HG03354 (cell line): ENCODE measurements around the gene PLXNC1.
A peak's percentile ranks its signal among the peaks of the same experiment; 100 is the strongest.

ENCODE experiments used
- ATAC-seq: cut with Tn5 transposase; IDR thresholded peaks from one replicate; pipeline ENCODE4 v1.9.1; 2021; ENCODE audit warnings: mild to moderate bottlenecking; ENCODE audit not compliant: unreplicated experiment, poor library complexity, severe bottlenecking

PLXNC1 gene

DNA sequence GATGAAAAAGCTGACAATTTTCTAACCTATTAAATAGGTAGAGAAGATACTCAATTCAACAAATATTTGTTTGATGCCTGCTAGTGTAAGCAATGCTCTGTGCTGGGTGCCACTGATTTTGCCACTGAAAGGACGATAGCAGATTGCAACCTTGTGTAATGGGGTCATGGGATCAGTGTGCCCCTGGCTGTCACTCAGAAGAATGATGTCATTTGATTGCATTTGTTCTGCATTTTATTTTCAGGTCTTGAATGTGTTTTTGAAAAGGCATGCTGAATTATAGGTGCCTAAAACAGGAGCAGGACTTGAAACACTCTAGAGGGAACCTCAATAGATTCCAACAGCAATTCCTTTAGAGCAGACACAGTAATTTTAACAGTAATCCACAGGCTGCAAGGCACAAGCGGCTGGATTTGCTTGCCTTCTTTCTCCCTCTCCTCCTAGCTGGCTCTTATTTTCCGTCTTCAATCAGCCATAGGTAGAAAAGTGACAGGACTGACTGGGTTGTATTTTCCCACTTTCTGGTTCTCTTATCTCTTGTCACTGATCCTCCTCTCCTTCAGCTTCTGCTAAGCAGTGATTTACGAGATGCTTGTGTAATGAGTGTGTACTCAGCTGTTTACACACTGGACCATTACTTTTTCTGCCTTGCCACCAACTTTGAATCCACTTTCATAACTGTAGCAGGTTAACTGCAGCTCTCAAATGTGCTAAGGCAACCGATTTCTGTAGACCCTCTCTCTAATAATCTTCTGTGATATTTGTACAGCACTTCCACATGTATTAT, 4.1 kb downstream of the PLXNC1 start:
- no peak for ATAC-seq

DNA sequence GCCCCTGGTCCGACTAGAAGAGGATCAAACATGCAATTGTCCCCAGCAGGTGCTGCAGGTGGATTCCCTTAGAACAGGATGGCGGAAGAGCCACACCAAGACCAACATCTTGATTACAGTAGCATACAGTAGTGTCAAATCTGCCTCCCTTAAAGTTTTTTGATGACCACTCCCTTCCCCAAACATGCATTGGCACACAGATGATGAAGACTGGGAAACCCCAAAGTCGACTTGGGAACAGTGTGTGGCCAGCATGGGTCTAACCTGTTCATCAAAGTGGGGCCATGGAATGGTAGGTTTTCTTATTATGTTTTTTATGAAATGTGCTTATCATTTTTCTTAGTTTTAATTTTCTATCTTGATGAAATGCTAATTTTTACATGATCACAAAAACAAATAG, 8.8 kb downstream of the PLXNC1 start:
- no peak for ATAC-seq

DNA sequence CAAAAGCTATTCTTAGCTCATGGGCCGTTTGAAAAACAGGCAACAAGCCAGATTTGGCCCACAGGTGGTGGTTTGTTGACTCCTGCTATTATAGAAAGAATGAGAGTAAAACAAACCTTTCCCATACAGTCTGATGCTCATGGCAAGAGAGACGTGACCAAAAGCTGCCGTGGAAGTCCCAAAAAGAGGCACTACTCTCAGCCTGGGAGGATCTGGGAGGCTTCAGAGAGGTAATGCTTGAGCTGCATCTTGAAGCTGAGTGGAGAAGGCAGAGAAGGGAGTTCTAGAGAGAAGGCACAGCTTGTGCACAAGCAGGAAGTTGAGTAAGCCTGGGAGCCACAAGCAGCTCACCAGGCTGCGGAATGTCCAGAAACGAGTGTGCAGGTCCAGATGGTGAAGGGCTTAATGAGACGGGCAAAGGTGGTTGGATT, 9.6 kb downstream of the PLXNC1 start:
- ATAC-seq: peak; percentile 75

DNA sequence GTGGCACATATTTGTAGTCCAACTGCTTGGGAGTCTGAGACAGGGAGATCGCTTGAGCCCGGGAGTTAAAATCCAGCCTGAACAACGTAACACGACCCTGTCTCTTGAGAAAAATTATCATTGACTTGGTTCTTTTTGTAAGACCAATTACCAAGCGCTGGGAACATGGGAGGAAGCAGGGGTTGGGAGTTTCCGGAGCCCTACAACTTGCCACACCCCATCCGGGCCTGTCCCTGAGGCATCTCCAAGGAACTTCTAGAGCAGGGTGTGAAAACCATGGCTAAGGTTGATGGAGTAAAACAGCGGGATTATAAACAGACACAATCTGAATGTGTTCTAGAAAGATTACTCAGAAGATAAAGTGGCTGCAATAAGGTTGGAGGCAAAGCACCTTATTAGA, 10.3 kb downstream of the PLXNC1 start:
- no peak for ATAC-seq

DNA sequence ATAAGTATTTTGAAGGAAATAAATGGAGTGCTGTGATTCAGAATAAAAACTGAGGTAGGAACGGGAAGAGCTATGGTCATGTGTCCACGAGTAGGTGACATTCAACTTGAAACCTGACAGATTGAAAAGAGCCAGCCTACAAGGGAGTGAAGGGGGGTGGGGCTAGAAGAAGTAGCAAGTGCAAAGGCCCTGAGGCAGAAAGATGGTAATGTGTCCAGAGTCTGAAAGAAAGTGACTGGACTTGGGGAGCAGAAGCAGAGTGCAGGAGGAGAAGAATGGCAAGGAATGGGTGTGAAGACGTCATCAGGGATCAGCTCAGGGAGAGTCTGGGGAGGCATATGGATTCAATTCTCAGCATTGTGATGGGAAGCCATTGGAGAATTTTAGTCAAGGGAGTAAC, 13.7 kb downstream of the PLXNC1 start:
- no peak for ATAC-seq

DNA sequence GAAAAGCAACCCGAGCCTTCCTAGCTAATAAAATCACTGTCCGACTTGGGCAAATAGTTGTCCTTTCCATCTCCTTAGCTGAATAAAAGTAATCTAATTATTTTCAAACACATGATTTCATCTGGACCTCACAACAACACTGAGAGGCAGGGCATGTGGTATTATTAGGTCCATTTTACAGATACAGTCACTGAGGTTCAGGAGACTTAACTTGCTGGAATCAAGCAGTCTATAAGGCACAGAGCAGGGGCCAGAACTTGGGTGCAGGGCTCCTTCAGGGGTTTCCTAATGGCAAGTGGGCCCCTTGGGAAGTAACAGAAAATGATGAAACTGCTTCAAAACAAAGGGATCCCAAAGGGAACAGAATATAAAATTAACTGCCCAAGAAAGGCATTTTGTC, 15.5 kb downstream of the PLXNC1 start:
- no peak for ATAC-seq

DNA sequence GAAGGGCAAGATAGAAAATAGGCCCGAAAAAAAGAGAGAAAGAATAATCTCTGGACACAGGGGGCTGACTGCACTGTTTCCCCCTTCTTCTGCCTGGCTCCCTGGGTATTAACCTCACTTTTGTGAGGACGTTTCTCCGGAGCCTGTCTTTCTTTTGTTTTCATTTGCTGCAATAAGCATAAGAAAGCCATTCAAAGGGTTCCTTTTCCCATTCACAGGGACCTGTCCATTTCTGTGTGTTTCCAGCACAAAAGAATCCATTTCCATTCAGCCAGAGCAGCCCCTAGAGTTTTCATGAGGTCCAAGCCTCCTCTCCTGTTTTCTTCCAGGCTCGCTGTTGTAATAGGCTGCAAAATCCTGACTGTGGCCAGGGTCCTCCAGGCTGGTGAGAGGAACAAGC, 16.8 kb downstream of the PLXNC1 start:
- ATAC-seq: no peak

DNA sequence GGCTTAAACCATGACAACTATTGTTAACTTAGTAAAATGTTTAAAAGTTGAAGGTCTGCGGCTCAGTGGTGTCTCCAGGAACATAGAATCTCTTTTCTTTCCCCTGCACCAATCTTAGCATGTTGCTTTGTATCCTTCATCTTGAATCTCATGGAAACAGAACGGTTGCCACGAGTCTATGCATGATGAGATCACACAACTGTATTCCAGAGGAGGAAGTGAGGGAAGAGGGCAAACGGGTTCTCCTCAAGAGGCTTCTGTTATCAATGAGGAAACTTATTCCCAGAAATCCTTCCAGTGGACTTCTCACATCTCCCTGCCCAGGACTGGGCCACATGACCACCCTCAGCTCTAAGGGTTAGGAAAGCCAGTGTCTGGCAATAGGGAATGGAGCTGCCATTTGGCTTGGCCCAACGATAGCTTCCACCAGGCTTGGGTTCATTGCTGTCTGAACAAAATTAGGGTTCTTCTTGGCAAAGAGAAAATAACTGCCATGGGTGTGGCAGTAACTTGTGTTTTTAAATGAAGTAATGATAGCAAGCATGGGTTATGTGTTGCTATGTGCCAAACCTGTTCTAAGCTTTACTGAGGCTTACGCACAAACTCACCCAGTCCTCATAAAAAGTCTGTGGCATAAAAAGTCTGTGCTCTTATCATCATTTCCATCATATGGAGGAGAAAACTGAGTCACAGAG, 17.4 kb downstream of the PLXNC1 start:
- ATAC-seq: no peak

DNA sequence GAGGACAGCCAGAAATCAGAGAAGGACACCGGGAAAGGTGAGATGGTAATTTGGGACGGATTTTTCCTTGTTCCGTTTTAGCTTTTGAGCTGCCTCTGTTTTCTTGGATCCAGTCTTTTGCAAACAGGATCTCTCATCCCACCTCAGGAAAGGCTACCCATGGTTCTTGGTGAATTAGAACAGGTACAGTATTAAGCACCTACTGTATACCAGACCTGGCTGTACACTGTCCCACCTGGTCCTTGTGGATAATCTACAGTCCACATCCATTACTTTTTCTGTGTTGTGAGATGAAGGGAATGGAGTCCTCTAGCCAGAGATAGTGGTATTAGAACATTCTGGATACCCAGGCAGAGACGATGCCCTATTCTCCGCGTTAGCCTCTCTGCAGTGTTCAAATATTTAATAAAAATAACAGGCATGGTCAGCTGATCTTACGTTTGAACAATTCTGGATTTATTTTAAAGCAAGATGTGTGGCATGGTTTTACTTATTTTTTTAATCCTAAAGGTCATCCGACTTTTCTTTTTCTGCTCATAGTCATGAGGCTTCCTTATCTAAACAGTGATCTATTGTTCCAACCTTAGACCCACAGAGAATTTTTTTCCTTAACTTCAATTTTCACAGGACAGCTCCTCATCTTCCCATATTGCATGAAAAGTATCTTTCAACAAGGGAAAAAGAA, 18.8 kb downstream of the PLXNC1 start:
- ATAC-seq: no peak

DNA sequence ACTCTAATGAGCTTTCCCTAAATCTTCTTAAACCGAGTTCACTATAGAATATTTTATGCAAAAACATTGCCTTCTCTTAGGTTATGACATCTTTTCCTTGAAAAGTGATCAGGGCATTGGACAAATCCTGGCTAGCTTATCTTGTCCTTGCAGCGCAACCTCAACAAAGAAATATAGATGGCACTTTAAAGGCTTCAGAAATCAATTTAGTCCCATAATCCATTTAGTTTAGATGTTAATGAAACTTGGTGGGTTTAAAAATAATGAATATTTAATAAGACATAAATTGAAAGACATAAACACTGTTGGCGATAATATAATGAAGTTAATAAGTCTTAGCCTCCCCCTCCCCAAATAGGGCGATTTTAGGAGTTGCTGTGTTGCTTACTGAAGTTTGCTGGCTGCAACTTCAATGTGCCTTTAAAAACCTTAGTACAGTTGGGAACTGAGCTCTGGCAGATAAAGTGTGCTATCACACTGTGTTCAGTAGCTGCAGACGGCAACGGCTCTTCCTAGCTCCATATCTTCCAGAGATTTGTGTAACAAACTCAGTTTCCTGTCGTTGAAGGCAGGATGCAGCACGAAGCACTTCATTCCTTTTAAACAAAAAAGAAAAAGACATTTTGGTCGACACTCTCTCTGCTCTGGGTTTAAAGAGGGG, 19.5 kb downstream of the PLXNC1 start:
- ATAC-seq: no peak

DNA sequence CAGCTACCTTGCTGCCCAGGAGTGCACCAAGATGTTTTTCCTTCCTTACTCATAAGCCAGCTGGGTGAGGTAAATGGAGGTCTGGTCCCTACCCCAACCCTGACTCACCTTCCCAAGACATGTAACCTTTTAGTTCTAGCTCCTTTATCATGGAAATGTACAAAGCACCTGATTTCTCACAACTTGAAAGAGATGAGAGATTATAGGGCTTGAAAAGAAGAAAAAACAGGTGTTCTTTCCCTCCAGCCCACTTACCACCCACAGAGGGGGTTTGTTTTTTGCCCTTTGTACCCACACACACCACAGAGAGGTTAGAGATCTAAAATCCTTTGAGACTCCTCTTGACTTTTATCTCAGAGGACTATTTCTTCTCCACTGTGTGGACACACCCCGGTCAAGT, 21.1 kb downstream of the PLXNC1 start:
- ATAC-seq: no peak

DNA sequence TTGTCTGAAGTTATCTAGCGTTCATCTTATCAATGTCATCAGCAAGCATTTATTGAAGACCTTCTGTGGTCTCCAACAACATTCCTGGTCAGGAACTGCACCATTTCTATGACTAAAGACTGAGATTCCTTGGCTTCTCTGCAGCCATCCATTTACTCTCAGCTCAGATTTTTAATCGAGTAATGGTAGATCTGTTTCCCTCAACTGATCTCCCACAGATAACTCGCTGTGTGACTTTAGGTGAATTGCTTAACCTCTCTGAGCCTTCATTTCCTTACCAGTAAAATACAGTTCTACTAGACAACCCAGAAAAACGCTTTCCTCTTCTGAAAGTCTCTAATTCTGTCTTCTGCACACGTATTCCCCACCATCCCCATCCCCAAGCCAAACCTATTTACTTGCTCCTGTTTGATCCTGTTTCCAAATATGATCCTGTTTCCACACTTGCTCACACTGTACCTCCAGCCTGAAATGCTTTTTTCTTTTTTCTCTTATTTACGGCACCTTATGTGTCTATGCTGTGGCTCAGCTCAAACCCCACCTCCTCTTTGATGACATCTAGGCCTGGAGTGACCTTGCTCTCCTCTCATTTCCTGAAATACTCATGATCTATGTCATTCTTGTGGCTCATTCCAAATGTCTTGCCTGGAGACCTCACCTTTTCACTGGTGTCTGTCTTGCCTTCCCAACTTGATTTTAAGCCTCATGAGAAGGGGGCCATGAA, 21.8 kb downstream of the PLXNC1 start:
- no peak for ATAC-seq

DNA sequence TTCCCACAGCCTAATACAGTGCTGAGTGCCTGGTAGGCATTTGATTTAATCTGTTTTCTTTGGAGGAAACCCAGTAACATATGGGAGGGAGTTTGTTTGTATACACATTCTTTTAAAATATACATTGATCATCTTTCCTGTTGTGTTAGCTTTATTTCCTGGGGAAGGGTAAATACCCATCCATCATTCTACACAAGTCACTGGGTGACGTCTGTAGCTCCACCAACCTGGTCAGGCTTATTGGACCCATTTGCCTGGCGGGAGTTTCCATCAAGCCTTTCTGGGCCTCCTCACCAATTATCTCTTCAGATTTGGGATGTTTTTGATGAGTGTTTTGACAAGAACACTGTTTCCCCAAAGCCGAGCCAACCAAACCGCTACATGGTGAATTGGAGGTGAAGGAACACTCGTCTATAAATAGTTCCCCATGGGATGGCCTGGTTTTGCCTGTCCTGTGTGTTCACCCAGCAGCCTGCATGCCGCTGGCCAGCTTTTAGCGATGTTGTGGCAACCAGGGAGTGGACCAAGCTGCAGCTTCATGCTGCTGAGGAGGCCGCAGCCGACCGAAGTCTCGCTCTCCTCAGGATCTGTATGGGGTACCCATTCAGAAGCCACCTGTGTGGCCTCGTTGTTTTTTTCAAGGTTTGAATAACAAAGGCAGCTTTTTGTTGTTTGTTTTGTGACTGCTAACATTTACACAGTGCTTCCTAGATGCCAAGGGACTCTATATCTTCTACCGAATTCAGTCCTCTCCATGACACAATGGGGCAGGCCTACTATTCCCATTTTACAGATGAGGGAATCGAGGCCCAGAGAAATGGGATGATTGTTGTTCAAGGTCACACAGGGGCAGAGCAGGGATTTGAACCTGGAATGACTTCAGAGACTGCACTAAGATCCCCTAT, 22.6 kb downstream of the PLXNC1 start:
- no peak for ATAC-seq

DNA sequence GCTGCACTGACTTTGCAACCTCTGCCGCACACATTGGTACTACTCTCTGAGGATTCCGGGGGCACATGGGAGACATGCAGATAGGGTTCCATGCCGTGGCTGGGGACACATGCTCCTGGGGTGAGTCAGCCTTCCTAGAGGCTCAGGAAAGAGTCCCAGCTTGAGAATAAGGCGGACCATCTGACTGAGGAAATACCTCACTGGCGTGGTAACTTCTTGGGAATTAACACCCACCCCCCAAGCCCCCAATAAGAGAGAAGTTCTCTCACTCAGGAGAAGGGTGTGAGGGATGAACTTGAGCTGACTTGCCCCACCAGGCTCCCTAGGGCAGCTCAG, 23.2 kb downstream of the PLXNC1 start:
- no peak for ATAC-seq

DNA sequence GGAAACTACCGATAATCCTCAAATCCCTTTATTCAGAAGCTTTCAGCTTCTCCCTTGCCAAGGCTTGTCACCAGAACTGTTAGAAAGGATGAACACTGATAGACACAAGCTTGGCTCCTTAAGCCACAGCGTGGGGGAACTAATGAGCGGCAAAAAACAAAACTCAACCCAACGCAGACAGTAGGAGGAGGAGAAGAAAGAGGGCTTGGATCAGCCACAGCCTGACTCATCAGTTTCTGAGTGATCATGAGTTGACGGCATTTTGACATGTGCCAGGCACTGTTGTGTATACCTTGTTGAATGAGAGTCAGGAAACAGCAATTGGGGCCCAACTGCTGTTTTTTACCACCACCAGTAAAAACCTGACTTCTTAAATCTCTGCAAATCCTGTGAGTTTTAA, 23.7 kb downstream of the PLXNC1 start:
- no peak for ATAC-seq

DNA sequence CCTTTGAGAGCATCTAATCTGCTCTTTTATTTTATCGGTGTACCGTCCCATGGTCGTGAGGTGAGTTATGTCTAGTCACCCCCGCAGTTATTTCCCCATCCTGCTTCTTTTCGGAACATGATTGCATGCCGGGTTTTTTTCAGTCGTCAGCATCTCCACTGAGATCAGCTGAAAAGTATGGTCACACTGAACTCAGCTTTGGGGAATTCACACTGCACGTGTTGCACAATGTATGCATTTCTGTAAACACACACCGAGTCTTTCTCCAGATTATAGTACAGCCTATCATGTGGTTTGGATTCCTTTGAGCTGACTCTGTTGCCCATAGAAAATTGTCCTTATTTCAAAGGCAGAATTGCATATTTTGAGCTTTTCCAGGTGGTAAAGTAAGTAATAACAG, 24.6 kb downstream of the PLXNC1 start:
- ATAC-seq: no peak

DNA sequence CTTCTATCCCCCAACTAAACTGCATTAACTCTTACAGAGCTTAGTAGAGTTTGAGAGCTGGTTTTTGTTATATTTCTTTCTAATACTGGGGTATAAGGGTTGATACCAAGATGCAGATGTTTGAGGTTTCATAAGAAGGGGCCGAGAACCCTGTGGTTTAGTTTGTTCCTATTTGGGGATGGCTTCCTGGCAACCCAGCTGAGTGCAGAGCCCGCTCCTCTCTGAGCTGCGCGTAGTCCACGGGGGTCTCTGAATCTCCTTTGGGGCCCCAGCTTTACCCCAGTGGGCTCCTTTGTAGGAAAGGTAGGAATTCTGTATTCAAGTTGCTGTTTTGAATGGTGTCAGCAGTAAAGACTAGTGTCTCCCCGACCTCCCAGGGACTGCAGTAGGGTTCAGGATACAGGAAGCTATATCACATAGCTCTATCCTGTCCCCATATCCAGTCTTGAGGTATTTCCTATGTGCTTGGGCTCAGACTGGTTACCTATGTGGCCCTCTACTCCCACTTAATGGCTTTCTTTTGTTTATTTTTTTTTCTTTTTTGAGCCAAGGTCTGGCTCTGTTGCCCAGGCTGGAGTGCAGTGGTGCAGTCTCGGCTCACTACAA, 25.4 kb downstream of the PLXNC1 start:
- ATAC-seq: peak; percentile 80

DNA sequence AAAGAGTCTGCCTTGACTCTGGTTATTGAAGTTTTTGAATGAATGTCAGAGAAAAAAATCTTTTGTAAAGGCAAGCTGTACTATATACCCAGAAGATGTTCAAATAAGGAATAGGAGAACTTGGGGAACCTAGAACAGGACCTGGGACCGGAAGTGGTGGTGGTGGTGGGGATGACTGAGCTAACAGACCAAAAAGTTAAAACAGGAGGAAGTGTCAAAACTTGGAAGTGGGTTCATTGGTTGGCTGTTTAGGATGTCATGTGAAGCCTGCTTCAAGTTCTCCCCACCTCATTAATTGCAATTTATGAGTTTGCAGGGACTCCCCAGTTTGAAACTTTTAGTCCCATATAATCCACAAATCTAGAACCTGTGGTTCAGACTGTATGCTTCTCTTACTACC, 26.2 kb downstream of the PLXNC1 start:
- peak; percentile 30 for ATAC-seq
